Neural cell (in vitro differentiated cells): Measurements from ENCODE around the gene HRC.

Experiments
- CTCF ChIP-seq: fragments of 450-650 bp; IDR thresholded peaks from 2 replicates; pipeline ENCODE4 v1.5.1; 2014; ENCODE audit warnings: antibody characterized with exemption, mild to moderate bottlenecking, moderate library complexity; ENCODE audit not compliant: poor library complexity, severe bottlenecking
- EP300 ChIP-seq: fragments of 450-650 bp; conservative IDR thresholded peaks from 2 replicates; pipeline ENCODE4 v1.6.1; 2014; ENCODE audit warnings: antibody characterized with exemption, mild to moderate bottlenecking, moderate library complexity; ENCODE audit not compliant: poor library complexity, severe bottlenecking
- EZH2 ChIP-seq: fragments of 200-600, 300-800 bp; shearing (Covaris generic), sonication (generic); IDR thresholded peaks from 2 replicates; pipeline ENCODE4 v1.6.1; 2014; ENCODE audit warnings: antibody characterized with exemption, low read length, borderline replicate concordance, mild to moderate bottlenecking; ENCODE audit not compliant: insufficient read depth, poor library complexity, severe bottlenecking
- MXI1 ChIP-seq: fragments of 450-650 bp; conservative IDR thresholded peaks from 2 replicates; pipeline ENCODE4 v1.6.1; 2014; ENCODE audit warnings: antibody characterized with exemption, mild to moderate bottlenecking; ENCODE audit not compliant: poor library complexity, severe bottlenecking
- POLR2AphosphoS5 ChIP-seq: IDR thresholded peaks from 2 replicates; pipeline ENCODE4 v1.6.1; 2012
- REST ChIP-seq: IDR thresholded peaks from 2 replicates; pipeline ENCODE4 v1.6.1; 2012; ENCODE audit warnings: borderline replicate concordance
- SMC3 ChIP-seq: fragments of 450-650 bp; conservative IDR thresholded peaks from 2 replicates; pipeline ENCODE4 v1.6.1; 2014; ENCODE audit warnings: antibody characterized with exemption, mild to moderate bottlenecking, moderate library complexity; ENCODE audit not compliant: poor library complexity

GRCh38 chr19:49120868-49121267 lies 34.3 kb downstream of the HRC start:
- TF ChIP-seq CTCF, result no peak
- TF ChIP-seq EP300, result no peak
- TF ChIP-seq EZH2, result no peak
- TF ChIP-seq REST, result no peak
- TF ChIP-seq POLR2AphosphoS5, result no peak
- TF ChIP-seq MXI1, result no peak
- no peak for TF ChIP-seq SMC3
